Neural crest cell (in vitro differentiated cells): ENCODE data around the gene MS4A6A. TPM values are rescaled to one million over a fixed set of nuclear protein-coding genes. Genes with fewer than 3 reads are reported as not detected.

Experiments used
- DNase-seq: peaks from one replicate; pipeline ENCODE4 v3.0.0; 2021; ENCODE audit warnings: low read depth, mixed read lengths, low spot score
- H3K27ac Mint-ChIP-seq: one replicate; pipeline ENCODE4 v1.8.0; 2021; ENCODE audit warnings: mild to moderate bottlenecking, mixed read lengths; ENCODE audit not compliant: unreplicated experiment
- H3K27me3 Mint-ChIP-seq: 2 replicates; pipeline ENCODE4 v1.8.0; 2021; ENCODE audit warnings: low read depth, mild to moderate bottlenecking, mixed read lengths
- H3K36me3 Mint-ChIP-seq: 2 replicates; pipeline ENCODE4 v1.8.0; 2021; ENCODE audit warnings: low read depth, mild to moderate bottlenecking, mixed read lengths
- H3K4me1 Mint-ChIP-seq: 2 replicates; pipeline ENCODE4 v1.8.0; 2021; ENCODE audit warnings: mixed read lengths
- H3K4me3 Mint-ChIP-seq: one replicate; pipeline ENCODE4 v1.8.0; 2021; ENCODE audit warnings: mild to moderate bottlenecking, mixed read lengths
- H3K9me3 Mint-ChIP-seq: 2 replicates; pipeline ENCODE4 v1.8.0; 2021; ENCODE audit warnings: mixed read lengths
- CTCF ChIP-seq: fragments of 200-600 bp; sonication (generic); conservative IDR thresholded peaks from 2 replicates; pipeline ENCODE4 v1.5.0; 2021; ENCODE audit warnings: antibody characterized with exemption, mild to moderate bottlenecking
- microRNA-seq: library from miRNA; unstranded; fragments of <30 nt; microRNA quantifications from one replicate; pipeline ENCODE4, GENCODE V29; 2020
- total RNA-seq: library from RNA; stranded (reverse); gene quantifications from 2 replicates; pipeline ENCODE4 v1.2.1, GENCODE V29; 2021

Gene MS4A6A
- total RNA-seq, 1 donor from 2014 or later = not detected

GRCh38 chr11:60128376-60128775, 54.5 kb downstream of the MS4A6A start:
- Mint-ChIP-seq H3K27ac (no peak overlapping the region), H3K27me3 (no peaks in the 10 kb centered on the region), H3K9me3 (peaks cover 12% of the 10 kb centered on the region), H3K4me1 (peaks cover 6% of the 10 kb centered on the region), H3K4me3 (no peak overlapping the region), H3K36me3 (peaks cover 2% of the 10 kb centered on the region)
- DNase-seq = no peak
- TF ChIP-seq CTCF = no peak

GRCh38 chr11:60127311-60127811, 55.5 kb downstream of the MS4A6A start:
- no peak for TF ChIP-seq CTCF
- no peaks in the 10 kb centered on the region for H3K27me3 Mint-ChIP-seq
- peaks cover 9% of the 10 kb centered on the region for H3K9me3 Mint-ChIP-seq
- H3K36me3 Mint-ChIP-seq = no peaks in the 10 kb centered on the region
- H3K4me1 Mint-ChIP-seq = peaks cover 6% of the 10 kb centered on the region
- DNase-seq = no peak
- no peak overlapping the region for H3K4me3 Mint-ChIP-seq
- H3K27ac Mint-ChIP-seq = no peak overlapping the region

- Mint-ChIP-seq H3K27ac (no peak overlapping the region), H3K9me3 (peaks cover 9% of the 10 kb centered on the region), H3K27me3 (no peaks in the 10 kb centered on the region), H3K4me1 (peaks cover 6% of the 10 kb centered on the region), H3K36me3 (no peaks in the 10 kb centered on the region), H3K4me3 (no peak overlapping the region)
- no peak for TF ChIP-seq CTCF
- no peak for DNase-seq
Measured at GRCh38 chr11:60125956-60126585, 56.8 kb downstream of the MS4A6A start.

GRCh38 chr11:60124802-60125432, 58.0 kb downstream of the MS4A6A start:
- H3K27ac Mint-ChIP-seq = no peak overlapping the region
- DNase-seq = no peak
- no peak for TF ChIP-seq CTCF
- H3K4me1 Mint-ChIP-seq = peaks cover 10% of the 10 kb centered on the region
- H3K36me3 Mint-ChIP-seq = no peaks in the 10 kb centered on the region
- H3K27me3 Mint-ChIP-seq = no peaks in the 10 kb centered on the region
- peaks cover 5% of the 10 kb centered on the region for H3K9me3 Mint-ChIP-seq
- H3K4me3 Mint-ChIP-seq = no peak overlapping the region

Small RNA genes lying within 50 kb of the gene (microRNA-seq; reads per million reads assigned to microRNA genes)
- not detected for gene MIR6503

Other genes starting within 250 kb of the MS4A6A start
- not detected in 2 replicates for gene OOSP1, start 244.7 kb downstream of the MS4A6A start, total RNA-seq
- gene OOSP4A, start 219.1 kb downstream of the MS4A6A start, total RNA-seq = not detected in 2 replicates
- gene OOSP4B, start 165.9 kb downstream of the MS4A6A start, total RNA-seq = not detected in 2 replicates
- not detected in 2 replicates for gene OOSP2, start 142.7 kb downstream of the MS4A6A start, total RNA-seq
- not detected in 2 replicates for gene MS4A3, start 126.4 kb downstream of the MS4A6A start, total RNA-seq
- gene MS4A2, start 94.4 kb downstream of the MS4A6A start, total RNA-seq = not detected in 2 replicates
- gene MS4A4E, start 60.1 kb upstream of the MS4A6A start, total RNA-seq = 0.27 and 0.28 TPM in 2 replicates
- not detected in 2 replicates for gene MS4A4A, start 97.6 kb upstream of the MS4A6A start, total RNA-seq
- gene MS4A6E, start 144.2 kb upstream of the MS4A6A start, total RNA-seq = not detected in 2 replicates
- not detected in 2 replicates for gene MS4A7, start 195.4 kb upstream of the MS4A6A start, total RNA-seq
- not detected in 2 replicates for gene MS4A14, start 213.4 kb upstream of the MS4A6A start, total RNA-seq
- not detected in 2 replicates for gene MS4A5, start 246.5 kb upstream of the MS4A6A start, total RNA-seq